BJ (cell line): ENCODE measurements around the gene CCSAP. TPM values are rescaled to one million over a fixed set of nuclear protein-coding genes. Genes with fewer than 3 reads are reported as not detected.

Source experiments
- CTCF ChIA-PET: fragments of 350-600 bp; formaldehyde crosslinking; extraction: SDS; loops from one replicate; lab custom pipeline; 2021; ENCODE audit warnings: antibody characterized with exemption, inconsistent platforms; lab: Yijun Ruan, JAX
- POLR2A ChIA-PET: fragments of 300-600 bp; sonication (Branson Sonifier 250); formaldehyde crosslinking; extraction: SDS; loops from one replicate; lab custom pipeline; 2021; ENCODE audit warnings: antibody characterized with exemption; lab: Charles Lee
- DNase-seq: peaks from one replicate; pipeline ENCODE4 v3.0.0-alpha.2; 2011; ENCODE audit warnings: low read depth
- H3K27me3 ChIP-seq: 2 replicates; pipeline ENCODE4 v1.6.0; 2011; ENCODE audit warnings: low read length; ENCODE audit not compliant: control insufficient read depth, insufficient read depth
- H3K36me3 ChIP-seq: 2 replicates; pipeline ENCODE4 v1.5.1; 2011; ENCODE audit warnings: low read length; ENCODE audit not compliant: control insufficient read depth, insufficient read depth
- H3K4me3 ChIP-seq: 2 replicates; pipeline ENCODE4 v1.5.1; 2011; ENCODE audit warnings: low read depth, mild to moderate bottlenecking, control low read depth, low read length
- polyA plus RNA-seq: library from polyadenylated mRNA; depleted of rRNA; stranded (reverse); fragments of >200 nt; gene quantifications from 2 replicates; pipeline ENCODE4 v1.2.3, GENCODE V29; 2011
- TF ChIP-seq, protein P1 (sequence below): IDR thresholded peaks from 2 replicates; pipeline ENCODE4 v1.5.1; 2011; ENCODE audit warnings: low read depth, mild to moderate bottlenecking, control low read depth, inconsistent platforms, low read length, moderate library complexity; ENCODE audit not compliant: insufficient read depth

Gene CCSAP
- polyA plus RNA-seq, 1 experiment = 1.4 TPM

DNA sequence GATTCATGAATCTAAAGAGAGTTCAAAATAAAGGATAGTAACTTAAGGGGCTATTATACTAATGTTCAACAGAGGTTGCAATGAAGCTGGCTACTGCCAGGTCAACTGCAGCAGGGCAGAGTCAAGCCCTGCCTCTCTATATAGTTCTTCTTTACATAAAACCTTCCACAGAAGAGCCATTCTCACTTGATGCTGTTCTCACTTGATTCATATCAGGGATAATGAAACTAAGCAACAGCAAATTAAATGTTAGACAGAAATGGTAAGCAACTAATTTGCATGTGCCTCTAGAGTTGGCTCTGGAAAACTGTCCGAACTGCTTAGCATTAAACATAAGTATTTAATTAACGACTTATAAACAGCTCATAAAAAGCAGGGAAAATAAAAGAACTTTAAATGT lies 17.4 kb downstream of the CCSAP start:
- no peak for DNase-seq

DNA sequence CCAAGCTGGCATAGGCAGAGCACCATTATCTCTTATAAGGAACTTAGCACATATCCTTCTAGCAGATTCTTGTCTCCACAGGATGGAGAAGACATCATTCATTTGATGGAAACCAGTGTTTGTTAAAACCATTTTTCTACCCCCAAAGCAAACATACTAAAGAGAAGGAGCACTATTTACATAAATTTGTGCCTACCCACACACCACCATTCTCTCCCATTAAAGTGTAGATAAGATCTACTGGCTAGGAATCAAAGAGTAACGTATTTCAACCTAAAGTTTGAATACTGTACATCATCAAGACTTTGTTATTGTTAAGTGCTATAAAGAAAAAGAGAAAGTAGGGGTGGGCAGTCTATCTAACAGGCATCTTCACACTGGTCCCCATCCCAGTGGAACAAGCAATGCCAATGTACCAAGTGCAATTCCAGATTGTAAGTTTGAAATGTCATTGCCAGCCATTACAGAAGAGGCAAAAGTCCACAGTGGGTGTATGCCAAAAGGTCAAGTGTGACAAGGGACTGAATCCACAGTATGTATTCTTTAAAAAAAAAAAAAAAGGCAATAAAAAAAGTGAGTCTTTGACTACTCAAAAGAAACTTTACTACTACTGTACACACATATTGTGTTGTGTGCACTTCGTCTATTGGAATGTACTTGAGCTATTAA lies 18.8 kb downstream of the CCSAP start:
- Histone ChIP-seq H3K27me3 (no peaks in the 10 kb centered on the region), H3K4me3 (no peak overlapping the region), H3K36me3 (peaks cover 6% of the 10 kb centered on the region)
- ChIA-PET CTCF (interaction anchor here (0.6 kb wide), 1 partner anchor 10 kb away, joined by 3 read pairs; no protein-coding TSS in a partner anchor), POLR2A (no interaction called here)
- TF ChIP-seq, protein P1, sequence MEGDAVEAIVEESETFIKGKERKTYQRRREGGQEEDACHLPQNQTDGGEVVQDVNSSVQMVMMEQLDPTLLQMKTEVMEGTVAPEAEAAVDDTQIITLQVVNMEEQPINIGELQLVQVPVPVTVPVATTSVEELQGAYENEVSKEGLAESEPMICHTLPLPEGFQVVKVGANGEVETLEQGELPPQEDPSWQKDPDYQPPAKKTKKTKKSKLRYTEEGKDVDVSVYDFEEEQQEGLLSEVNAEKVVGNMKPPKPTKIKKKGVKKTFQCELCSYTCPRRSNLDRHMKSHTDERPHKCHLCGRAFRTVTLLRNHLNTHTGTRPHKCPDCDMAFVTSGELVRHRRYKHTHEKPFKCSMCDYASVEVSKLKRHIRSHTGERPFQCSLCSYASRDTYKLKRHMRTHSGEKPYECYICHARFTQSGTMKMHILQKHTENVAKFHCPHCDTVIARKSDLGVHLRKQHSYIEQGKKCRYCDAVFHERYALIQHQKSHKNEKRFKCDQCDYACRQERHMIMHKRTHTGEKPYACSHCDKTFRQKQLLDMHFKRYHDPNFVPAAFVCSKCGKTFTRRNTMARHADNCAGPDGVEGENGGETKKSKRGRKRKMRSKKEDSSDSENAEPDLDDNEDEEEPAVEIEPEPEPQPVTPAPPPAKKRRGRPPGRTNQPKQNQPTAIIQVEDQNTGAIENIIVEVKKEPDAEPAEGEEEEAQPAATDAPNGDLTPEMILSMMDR = no peak
- no peak for DNase-seq

More for the DNA sequence above, 17.4 kb downstream of the CCSAP start:
- Histone ChIP-seq H3K36me3 (peaks cover 1% of the 10 kb centered on the region; the same call in 1 of the 2 replicates), H3K4me3 (no peak overlapping the region), H3K27me3 (no peaks in the 10 kb centered on the region)
- ChIA-PET POLR2A (no interaction called here), CTCF (interaction anchor here (0.8 to 1.0 kb wide), 2 partner anchors 10 to 115 kb away, joined by 3 to 6 read pairs; no protein-coding TSS in a partner anchor)
- TF ChIP-seq, protein P1 = no peak

- Histone ChIP-seq H3K27me3 (no peaks in the 10 kb centered on the region), H3K36me3 (peaks cover 6% of the 10 kb centered on the region), H3K4me3 (no peak overlapping the region)
- DNase-seq = no peak
- ChIA-PET POLR2A (no interaction called here), CTCF (interaction anchor here (0.6 kb wide), 2 partner anchors 9 to 31 kb away, joined by 3 read pairs; no protein-coding TSS in a partner anchor)
- TF ChIP-seq, protein P1 = no peak
These were observed 19.6 kb downstream of the CCSAP start for GRCh38 chr1:229323201-229323600.

GRCh38 chr1:229319487-229319886 lies 23.4 kb downstream of the CCSAP start:
- Histone ChIP-seq H3K27me3 (no peaks in the 10 kb centered on the region), H3K36me3 (peaks cover 6% of the 10 kb centered on the region), H3K4me3 (no peak overlapping the region)
- TF ChIP-seq, protein P1 = no peak
- DNase-seq = no peak
- POLR2A ChIA-PET = no interaction called here
- CTCF ChIA-PET = interaction anchor here (0.6 to 1.7 kb wide), 3 partner anchors 12 to 61 kb away, joined by 3 to 5 read pairs (median 4); no protein-coding TSS in a partner anchor

DNA sequence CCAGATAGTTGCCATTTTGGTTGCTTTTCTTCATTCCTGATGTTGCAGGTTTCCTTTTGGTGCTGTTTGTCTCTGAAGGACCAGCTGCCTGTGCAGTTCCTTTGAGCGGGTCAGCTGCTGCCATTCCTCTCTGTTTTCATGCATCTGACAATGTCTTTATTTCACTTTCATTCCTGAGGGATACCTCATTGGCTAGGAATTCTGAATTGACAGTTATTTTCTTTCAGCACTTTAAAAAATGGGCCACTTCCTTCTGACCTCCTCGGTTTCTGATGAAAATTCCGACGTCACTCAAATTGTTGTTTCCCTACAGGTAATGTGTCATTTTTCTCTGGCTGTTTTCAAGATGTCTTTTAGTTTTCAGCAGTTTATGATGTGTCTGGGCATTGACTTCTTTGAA lies 24.8 kb downstream of the CCSAP start:
- Histone ChIP-seq H3K4me3 (no peak overlapping the region), H3K27me3 (no peaks in the 10 kb centered on the region), H3K36me3 (peaks cover 5% of the 10 kb centered on the region)
- POLR2A ChIA-PET = no interaction called here
- CTCF ChIA-PET = interaction anchor here (1.7 kb wide), 1 partner anchor 60 kb away, joined by 4 read pairs; no protein-coding TSS in a partner anchor
- no peak for DNase-seq
- TF ChIP-seq, protein P1 = no peak
